ENCODE data around the gene PIK3R3. TPM values are rescaled to one million over a fixed set of nuclear protein-coding genes. Genes with fewer than 3 reads are reported as not detected.

The PIK3R3 gene
- total and polyA plus RNA-seq, 9 of the 15 experiments (the other 6 are each of a cell fraction or from before 2014, with no cell fraction given), result 1.4 to 7.7 (median 4.6) TPM

- no peaks in the 10 kb centered on the region for H3K79me2 ChIP-seq (ENCODE audit: control insufficient read depth, insufficient read depth, low read length)
- no peak for DNase-seq (ENCODE audit: extremely low read depth in 1 of 4, low spot score in 3 of 4)
- 0 out of 2 replicates have a peak, but pooled peaks cover 3% of the 10 kb centered on the region for H3K9me3 ChIP-seq (replicated peaks; ENCODE audit: control insufficient read depth, insufficient read depth, low read depth, low read length)
- no peak overlapping the region for H3K4me3 ChIP-seq
- H3K4me2 ChIP-seq (ENCODE audit: insufficient read depth, low read length), result no peak overlapping the region
- intact Hi-C loops (cut with micrococcal nuclease), result no loop called here
- ATAC-seq, result no peak
- no peak for FAIRE-seq
- ChIA-PET POLR2A (no interaction called here), CTCF (ENCODE audit: low intra/inter-chr PET ratio) (no interaction called here)
- H2AFZ ChIP-seq (ENCODE audit: low read depth, low read length), result no peak overlapping the region; the same call in 1 of the 2 replicates
- no peak overlapping the region for H3K9ac ChIP-seq (ENCODE audit: insufficient read depth in 1 of 2, low read depth in 2 of 2, low read length in 2 of 2)
- 63% methylated on average over 1 of the region's 1 CpG for WGBS (ENCODE audit: insufficient coverage, low coverage, missing lambda C conversion rate)
- H4K20me1 ChIP-seq (replicated peaks; ENCODE audit: control insufficient read depth, insufficient read depth, low read length), result no peaks in the 10 kb centered on the region
- H3K9me1 ChIP-seq (ENCODE audit: control insufficient read depth, insufficient read depth, low read length), result no peaks in the 10 kb centered on the region
- H3K27me3 ChIP-seq (ENCODE audit: control insufficient read depth in 2 of 2, insufficient read depth in 2 of 2, low read length in 2 of 2), result no peaks in the 10 kb centered on the region
- in situ Hi-C loops (cut with MboI), result no loop called here
- TF ChIP-seq THAP12 (CRISPR knock-in tag; IDR thresholded peaks at IDR 0.05), result no peak
- TF ChIP-seq POLR3A (IDR thresholded peaks at IDR 0.05; ENCODE audit: borderline replicate concordance, extremely low read depth, insufficient read depth, insufficient read length), result no peak
- no peak for TF ChIP-seq ZNF75A (CRISPR knock-in tag; IDR thresholded peaks at IDR 0.05)
- no peak for TF ChIP-seq POLR2B (IDR thresholded peaks at IDR 0.05; ENCODE audit: low read depth, partially characterized antibody)
- TF ChIP-seq FOXO4 (CRISPR knock-in tag; IDR thresholded peaks at IDR 0.05), result no peak
- H3K36me3 ChIP-seq (ENCODE audit: control insufficient read depth, insufficient read depth, low read length), result no peaks in the 10 kb centered on the region
- H3K27ac ChIP-seq (ENCODE audit: extremely low read depth, low read depth, low read length), result no peak overlapping the region
- peaks cover 34 to 40% of the 10 kb centered on the region in 2 experiments for H3K4me1 ChIP-seq (replicated peaks in 1 of 2; ENCODE audit: control insufficient read depth in 2 of 2, insufficient read depth in 2 of 2, low read length in 2 of 2)
- BruUV-seq (replicated peaks), result no TSS peak
Observed at GRCh38 chr1:46153228-46153627, 20.8 kb upstream of the PIK3R3 start.

Data from K562 (cell line).